Cardiac septum (tissue), 1 donor: ENCODE results near the gene MAP3K6. TPM values are rescaled to one million over a fixed set of nuclear protein-coding genes. Genes with fewer than 3 reads are reported as not detected.

Experiments
- DNase-seq: peaks from one replicate; pipeline ENCODE4 v3.0.0-alpha.2; 2020; ENCODE audit warnings: low spot score
- intact Hi-C: fragments of 100-400 bp; cut with DNase I; formaldehyde crosslinking; loops from one replicate; pipeline ENCODE4 v1.14.0; 2022
- total RNA-seq: library from RNA; stranded (reverse); fragmentation: NEBNext Ultra II Directional; extraction: Animal tissue kit (Norgen Biotek cat#: 25700); gene quantifications from one replicate; pipeline ENCODE4 v1.2.1, GENCODE V29; 2021
- donor health status: DM: no; HTN: no; CAD: no.

The MAP3K6 gene
- total RNA-seq, 1 donor from 2014 or later: 53.1 TPM

GRCh38 chr1:27322569-27323240, 44.1 kb downstream of the MAP3K6 start:
- intact Hi-C loops: loop anchor here (5.0 kb wide), 1 partner anchor 45 kb away; the partner anchor contains the start of gene MAP3K6
- DNase-seq: no peak

DNA sequence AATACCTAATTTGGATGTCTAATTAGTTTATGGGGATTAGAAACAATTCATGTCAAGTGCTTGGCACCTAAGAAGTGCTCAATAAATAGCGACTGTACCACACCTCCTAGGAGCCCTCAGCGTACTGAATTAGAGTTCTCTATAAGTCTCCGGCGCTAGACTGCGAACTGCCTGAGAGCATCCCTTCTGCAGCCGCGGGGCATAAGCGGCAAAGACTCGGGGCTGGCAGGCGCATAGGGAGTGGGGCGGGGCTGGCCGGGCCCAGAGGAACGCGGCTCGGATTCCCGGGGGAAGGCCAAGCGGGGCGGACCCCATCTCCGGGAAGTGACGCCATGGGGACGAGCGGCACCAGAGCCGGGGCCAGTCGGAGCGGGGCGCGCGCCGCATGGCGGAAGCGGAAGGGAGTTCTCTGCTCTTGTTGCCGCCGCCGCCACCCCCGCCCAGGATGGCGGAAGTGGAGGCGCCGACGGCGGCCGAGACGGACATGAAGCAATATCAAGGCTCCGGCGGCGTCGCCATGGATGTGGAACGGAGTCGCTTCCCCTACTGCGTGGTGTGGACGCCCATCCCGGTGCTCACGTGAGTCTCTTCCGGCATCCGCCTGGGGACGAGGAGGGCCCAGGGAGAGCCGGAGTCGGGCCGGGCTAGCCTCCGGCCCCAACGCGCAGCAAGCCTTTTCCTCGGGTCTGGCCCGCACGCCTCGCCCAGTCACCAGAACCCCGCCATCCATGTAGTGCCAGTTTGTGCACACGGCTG, 44.8 kb downstream of the MAP3K6 start, which contains the start of gene TMEM222:
Gene TMEM222, plus strand, starts transcription at position 351 of the 756 bp plus-strand sequence. Its CDS starts 35 bp downstream, at position 386.
- intact Hi-C loops: loop anchor here (5.0 kb wide), 1 partner anchor 45 kb away; the partner anchor contains the start of gene MAP3K6
- peak; percentile 99 for DNase-seq

DNA sequence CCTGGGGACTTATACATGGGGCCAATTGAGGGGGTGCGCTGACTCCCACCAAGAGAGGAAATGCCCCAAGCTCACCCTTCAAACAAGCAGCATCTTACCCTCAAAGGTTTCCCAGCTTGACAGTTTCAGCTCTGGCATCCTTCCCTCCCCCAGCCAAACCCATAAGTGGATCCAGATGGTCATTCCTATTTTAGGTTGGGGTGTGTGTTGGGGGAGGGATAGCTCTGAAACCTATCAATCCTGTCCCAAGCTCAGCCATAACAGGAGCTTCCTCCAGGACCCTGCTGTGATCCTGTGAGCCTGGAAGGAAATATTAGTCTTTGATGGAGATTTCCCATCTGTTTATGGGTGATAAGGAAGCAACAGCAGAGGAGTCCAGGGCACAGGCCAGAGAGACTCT, 48.2 kb downstream of the MAP3K6 start:
- no peak for DNase-seq
- intact Hi-C loops: no loop called here

GRCh38 chr1:27318136-27318535, 48.6 kb downstream of the MAP3K6 start:
- intact Hi-C loops: no loop called here
- DNase-seq: no peak

GRCh38 chr1:27316860-27317259, 49.9 kb downstream of the MAP3K6 start:
- intact Hi-C loops: no loop called here
- no peak for DNase-seq

- intact Hi-C loops: no loop called here
- no peak for DNase-seq
These were observed 52.0 kb downstream of the MAP3K6 start for GRCh38 chr1:27314737-27315136.

DNA sequence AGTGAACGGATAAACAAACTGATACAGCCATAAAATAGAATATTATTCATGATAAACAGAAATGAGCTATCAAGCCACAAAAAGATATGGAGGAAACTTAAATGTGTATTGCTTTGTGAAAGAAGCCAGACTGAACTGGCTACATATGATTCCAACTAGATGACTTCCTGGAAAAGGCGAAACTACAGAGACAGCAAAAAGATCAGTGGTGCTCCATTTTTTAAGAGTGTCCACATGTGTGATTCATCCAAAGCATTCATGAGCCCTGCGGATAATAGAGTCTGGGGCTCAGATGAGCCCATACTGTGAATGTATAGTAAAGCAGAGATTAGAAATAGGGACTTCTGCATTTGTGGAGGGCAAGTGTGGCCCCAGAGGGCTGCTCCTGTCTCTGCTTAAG, 52.6 kb downstream of the MAP3K6 start:
- DNase-seq: no peak
- intact Hi-C loops: no loop called here

DNA sequence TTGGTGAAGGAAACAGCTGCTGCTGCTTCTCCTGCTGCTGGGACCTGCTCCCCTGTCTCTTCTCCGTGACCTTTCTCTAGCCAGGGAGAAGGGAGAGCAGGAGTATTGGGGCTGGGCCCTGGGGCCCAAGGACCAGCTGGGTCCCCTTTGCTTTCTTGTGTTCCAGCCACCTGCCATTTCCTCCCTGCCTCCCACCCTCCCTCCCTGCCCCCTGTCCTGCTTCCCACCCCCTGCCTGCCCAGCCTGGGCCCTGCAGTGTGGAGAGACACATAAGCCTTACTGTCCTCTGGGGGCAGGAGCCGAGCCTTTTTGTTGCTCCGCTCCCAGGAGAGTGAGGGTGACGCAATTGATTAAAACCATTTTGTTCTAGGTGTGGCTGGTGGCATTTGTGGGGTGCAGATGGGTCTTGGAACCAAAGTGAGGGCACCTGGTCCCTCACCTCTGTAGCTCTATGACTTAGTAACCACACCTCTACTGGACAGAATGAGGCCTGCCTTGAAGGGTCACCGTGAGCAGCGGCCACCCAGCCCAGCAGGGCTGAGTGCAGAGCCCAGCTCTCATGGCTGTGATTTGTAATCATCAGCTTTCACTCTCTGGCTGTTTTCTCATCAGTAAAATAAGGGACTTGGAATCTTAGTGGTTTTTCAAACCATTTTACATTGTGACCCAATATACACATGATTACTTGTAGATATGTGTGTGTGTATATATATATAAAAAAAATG, 58.7 kb downstream of the MAP3K6 start:
- DNase-seq: peak; percentile 56
- intact Hi-C loops: loop anchor here (5.0 kb wide), 1 partner anchor 34 kb away; the partner anchor contains the start of gene SYTL1

DNA sequence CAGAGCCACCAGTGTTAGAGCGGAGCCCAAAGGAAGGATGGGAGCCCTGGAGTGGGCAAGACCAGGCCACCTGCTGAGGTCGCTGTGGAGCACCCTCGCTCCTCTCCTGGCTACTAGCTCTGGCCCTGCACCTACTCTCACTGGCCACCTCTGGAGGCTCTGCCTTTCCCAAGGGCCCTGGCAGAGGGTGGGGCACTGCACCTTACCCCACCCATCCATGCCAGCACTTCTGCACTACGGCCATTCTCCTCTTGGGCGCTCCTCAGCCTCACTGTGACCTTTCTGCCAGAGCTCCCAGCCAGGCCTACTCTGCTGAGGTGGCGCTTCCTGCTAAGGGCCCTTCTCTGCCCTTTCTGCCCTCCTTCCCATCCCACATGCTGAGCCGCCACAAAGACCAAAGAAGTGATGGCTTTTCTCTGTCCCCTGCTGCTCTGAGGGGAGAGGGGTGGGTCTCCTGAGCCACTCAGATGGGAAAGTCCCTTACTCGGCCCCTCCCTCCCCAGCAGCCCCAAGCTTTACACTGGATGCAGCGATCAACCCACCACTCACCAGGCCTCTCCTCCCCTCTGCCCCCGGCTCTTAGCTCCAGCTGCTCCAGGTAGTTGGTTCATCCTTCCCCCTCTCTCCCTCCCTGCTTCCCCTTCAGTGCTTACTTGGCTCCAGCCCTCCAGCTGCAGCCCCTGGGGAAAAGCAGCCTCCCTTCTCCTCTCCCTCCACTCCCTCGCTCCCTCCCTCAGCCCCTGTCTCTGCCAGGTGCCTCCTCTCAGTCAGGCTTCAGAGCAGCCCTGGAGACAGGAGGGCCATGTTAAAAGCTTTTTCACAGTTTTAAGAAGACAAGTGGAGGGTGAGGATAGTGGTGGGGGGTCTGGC, 59.6 kb downstream of the MAP3K6 start:
- no peak for DNase-seq
- intact Hi-C loops: loop anchor here (5.0 kb wide), 1 partner anchor 35 kb away; the partner anchor contains the start of gene SYTL1

DNA sequence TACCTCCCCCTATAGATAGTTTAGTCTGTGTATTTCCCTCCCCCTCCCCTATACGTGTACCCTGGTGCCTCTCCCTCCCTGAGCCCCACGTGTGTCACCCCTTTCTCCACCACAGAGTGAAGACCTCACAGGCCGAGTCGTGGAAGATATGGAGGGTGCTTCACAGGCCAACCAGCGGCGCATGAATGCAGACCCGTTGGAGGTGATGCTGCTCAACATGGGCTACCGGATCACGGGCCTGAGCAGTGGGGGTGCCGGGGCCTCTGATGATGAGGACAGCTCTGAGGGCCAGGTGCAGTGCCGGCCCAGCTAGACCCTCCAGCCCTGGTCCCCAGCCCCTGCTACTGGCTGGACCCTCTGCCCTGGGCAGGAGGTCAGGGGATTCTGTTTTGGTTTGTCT, 60.7 kb downstream of the MAP3K6 start:
- DNase-seq: peak; percentile 65
- intact Hi-C loops: loop anchor here (5.0 kb wide), 1 partner anchor 36 kb away; the partner anchor contains the start of gene SYTL1

Other genes with a start within 250 kb of the MAP3K6 start
- gene SLC9A1, start 211.8 kb downstream of the MAP3K6 start, total RNA-seq: 26.1 TPM
- gene WDTC1, start 132.3 kb downstream of the MAP3K6 start, total RNA-seq: 53.6 TPM
- gene TMEM222, start 44.8 kb downstream of the MAP3K6 start, total RNA-seq: 26.8 TPM
- 0.65 TPM for gene SYTL1, start 24.9 kb downstream of the MAP3K6 start, total RNA-seq
- gene FCN3, start 7.9 kb upstream of the MAP3K6 start, total RNA-seq: 32.2 TPM
- not detected for gene CD164L2, start 16.4 kb upstream of the MAP3K6 start, total RNA-seq
- gene GPR3, start 25.7 kb upstream of the MAP3K6 start, total RNA-seq: 2.3 TPM
- 59.3 TPM for gene WASF2, start 123.2 kb upstream of the MAP3K6 start, total RNA-seq
- 57.7 TPM for gene AHDC1, start 237.2 kb upstream of the MAP3K6 start, total RNA-seq